Fibroblast of lung (primary cell): ENCODE data around the gene SSTR5. TPM values are rescaled to one million over a fixed set of nuclear protein-coding genes. Genes with fewer than 3 reads are reported as not detected.

Experiments
- DNase-seq, 2 donors: peaks; one replicate each; pipeline versions ENCODE4 v3.0.0 to v3.0.0-alpha.2; 2010; ENCODE audit warnings: low read depth in 2 of 2
- H2AFZ ChIP-seq: 2 replicates; pipeline ENCODE4 v1.5.1; 2012; ENCODE audit warnings: low read length, control low read depth, inconsistent platforms
- H3K27ac ChIP-seq: 2 replicates; pipeline ENCODE4 v1.5.1; 2011; ENCODE audit warnings: low read length, control low read depth; ENCODE audit not compliant: insufficient read depth
- H3K27me3 ChIP-seq: 2 replicates; pipeline ENCODE4 v1.5.1; 2011; ENCODE audit warnings: mild to moderate bottlenecking, low read length; ENCODE audit not compliant: control insufficient read depth, insufficient read depth
- H3K36me3 ChIP-seq: 2 replicates; pipeline ENCODE4 v1.5.1; 2011; ENCODE audit warnings: low read length; ENCODE audit not compliant: control insufficient read depth, insufficient read depth
- H3K4me1 ChIP-seq: 2 replicates; pipeline ENCODE4 v1.5.1; 2011; ENCODE audit warnings: low read length; ENCODE audit not compliant: control insufficient read depth, insufficient read depth; ENCODE audit errors: extremely low read depth
- H3K4me2 ChIP-seq: 2 replicates; pipeline ENCODE4 v1.5.1; 2011; ENCODE audit warnings: low read length, control low read depth; ENCODE audit not compliant: insufficient read depth; ENCODE audit errors: extremely low read depth
- H3K4me3 ChIP-seq, 4 experiments: fragments of 200-600 bp in 1 of 4; sonication (generic) in 1 of 4; replicated peaks in 1 of 4; 2 replicates each; pipeline ENCODE4 v1.5.1; 2011 to 2016; ENCODE audit warnings: low read length in 4 of 4, low read depth in 3 of 4, mild to moderate bottlenecking in 3 of 4, control low read depth in 2 of 4, inconsistent platforms in 1 of 4, mixed read lengths in 1 of 4; ENCODE audit not compliant: insufficient read depth in 1 of 4; ENCODE audit errors: control extremely low read depth in 1 of 4
- H3K79me2 ChIP-seq: 2 replicates; pipeline ENCODE4 v1.5.1; 2012; ENCODE audit warnings: mild to moderate bottlenecking, low read length, inconsistent platforms; ENCODE audit not compliant: control insufficient read depth, insufficient read depth
- H3K9ac ChIP-seq: 2 replicates; pipeline ENCODE4 v1.5.1; 2011; ENCODE audit warnings: mild to moderate bottlenecking, low read length, control low read depth; ENCODE audit not compliant: insufficient read depth
- H3K9me3 ChIP-seq: 2 replicates; pipeline ENCODE4 v1.5.1; 2012; ENCODE audit warnings: low read depth, low read length; ENCODE audit not compliant: control insufficient read depth, insufficient read depth
- H4K20me1 ChIP-seq: 2 replicates; pipeline ENCODE4 v1.5.1; 2011; ENCODE audit warnings: low read length; ENCODE audit not compliant: control insufficient read depth, insufficient read depth; ENCODE audit errors: extremely low read depth
- EZH2 ChIP-seq: IDR thresholded peaks from 2 replicates; pipeline ENCODE4 v1.5.1; 2012; ENCODE audit warnings: low read length, control low read depth, mild to moderate bottlenecking; ENCODE audit errors: missing control alignments
- polyA plus RNA-seq, 2 donors: library from polyadenylated mRNA; depleted of rRNA in 1 of 2; stranded (reverse) in 1 of 2; unstranded in 1 of 2; fragments of >200 nt; gene quantifications; 2 replicates each; pipeline ENCODE4 v1.2.1, GENCODE V29; 2011 to 2012; ENCODE audit warnings: missing spikeins in 1 of 2
- total RNA-seq: library from RNA; depleted of rRNA; stranded (reverse); fragments of >200 nt; gene quantifications from 2 replicates; pipeline ENCODE4 v1.2.1, GENCODE V29; 2014
- TF ChIP-seq, protein P1 (sequence below), 2 donors: IDR thresholded peaks in 1 of 2; conservative IDR thresholded peaks in 1 of 2; 1 replicate in 1 of 2; 2 replicates in 1 of 2; pipeline ENCODE4 v1.5.1; 2011 to 2012; ENCODE audit warnings: low read length in 2 of 2, control low read depth in 1 of 2, inconsistent platforms in 1 of 2, low read depth in 1 of 2, mild to moderate bottlenecking in 1 of 2

Gene SSTR5
- total and polyA plus RNA-seq, 2 donors (not counting 1 experiment from before 2014, with no cell fraction given): not detected

DNA sequence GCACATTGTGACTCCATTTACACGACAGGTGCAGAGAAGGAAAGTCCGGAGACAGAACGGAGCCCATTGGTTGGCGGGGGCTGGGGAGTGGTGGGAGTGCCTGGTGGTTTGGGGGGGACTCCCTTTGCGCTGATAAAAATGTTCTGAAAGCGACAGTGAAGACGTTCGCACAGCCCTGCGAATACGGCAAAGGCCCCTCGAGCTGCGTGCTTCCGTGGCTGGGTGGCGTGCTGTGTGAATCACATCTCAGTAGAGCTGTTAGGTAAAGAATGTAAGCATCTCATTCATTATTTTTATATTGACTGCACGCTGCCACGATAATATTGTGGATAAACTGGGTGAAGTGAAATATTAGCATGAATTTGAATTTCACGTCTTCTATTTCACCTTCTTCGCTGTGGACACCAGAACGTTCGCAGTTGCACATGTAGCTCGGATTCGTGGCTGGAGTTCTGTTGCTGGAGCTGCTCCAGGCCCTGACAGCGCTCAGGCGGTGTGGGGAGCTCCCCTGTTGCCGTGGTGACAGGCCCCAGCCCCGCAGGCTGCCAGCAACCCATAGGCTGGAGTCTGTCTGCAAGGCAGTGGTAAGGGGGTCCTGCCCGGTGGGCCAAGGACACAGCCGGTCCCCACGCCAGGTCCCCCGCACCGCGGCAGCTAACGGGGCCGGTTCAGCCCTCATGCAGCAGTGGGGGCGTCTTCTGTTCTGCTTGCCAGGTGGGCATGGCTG, 46.3 kb upstream of the SSTR5 start:
- Histone ChIP-seq H3K4me1 (no peaks in the 10 kb centered on the region), H4K20me1 (no peaks in the 10 kb centered on the region), H3K27ac (no peak overlapping the region), H3K9ac (no peak overlapping the region), H3K79me2 (no peaks in the 10 kb centered on the region), H3K4me2 (no peak overlapping the region), H3K36me3 (no peaks in the 10 kb centered on the region), H3K4me3 (no peak overlapping the region), H3K27me3 (no peaks in the 10 kb centered on the region), H3K9me3 (no peaks in the 10 kb centered on the region), H2AFZ (no peak overlapping the region)
- no peak for TF ChIP-seq EZH2
- TF ChIP-seq, protein P1, sequence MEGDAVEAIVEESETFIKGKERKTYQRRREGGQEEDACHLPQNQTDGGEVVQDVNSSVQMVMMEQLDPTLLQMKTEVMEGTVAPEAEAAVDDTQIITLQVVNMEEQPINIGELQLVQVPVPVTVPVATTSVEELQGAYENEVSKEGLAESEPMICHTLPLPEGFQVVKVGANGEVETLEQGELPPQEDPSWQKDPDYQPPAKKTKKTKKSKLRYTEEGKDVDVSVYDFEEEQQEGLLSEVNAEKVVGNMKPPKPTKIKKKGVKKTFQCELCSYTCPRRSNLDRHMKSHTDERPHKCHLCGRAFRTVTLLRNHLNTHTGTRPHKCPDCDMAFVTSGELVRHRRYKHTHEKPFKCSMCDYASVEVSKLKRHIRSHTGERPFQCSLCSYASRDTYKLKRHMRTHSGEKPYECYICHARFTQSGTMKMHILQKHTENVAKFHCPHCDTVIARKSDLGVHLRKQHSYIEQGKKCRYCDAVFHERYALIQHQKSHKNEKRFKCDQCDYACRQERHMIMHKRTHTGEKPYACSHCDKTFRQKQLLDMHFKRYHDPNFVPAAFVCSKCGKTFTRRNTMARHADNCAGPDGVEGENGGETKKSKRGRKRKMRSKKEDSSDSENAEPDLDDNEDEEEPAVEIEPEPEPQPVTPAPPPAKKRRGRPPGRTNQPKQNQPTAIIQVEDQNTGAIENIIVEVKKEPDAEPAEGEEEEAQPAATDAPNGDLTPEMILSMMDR (conservative IDR thresholded peaks at IDR 0.05 in 1 of 2, IDR thresholded peaks at IDR 0.05 in 1 of 2; ENCODE audit: low read depth in 1 of 2, low read length in 2 of 2): no peak
- no peak for DNase-seq

DNA sequence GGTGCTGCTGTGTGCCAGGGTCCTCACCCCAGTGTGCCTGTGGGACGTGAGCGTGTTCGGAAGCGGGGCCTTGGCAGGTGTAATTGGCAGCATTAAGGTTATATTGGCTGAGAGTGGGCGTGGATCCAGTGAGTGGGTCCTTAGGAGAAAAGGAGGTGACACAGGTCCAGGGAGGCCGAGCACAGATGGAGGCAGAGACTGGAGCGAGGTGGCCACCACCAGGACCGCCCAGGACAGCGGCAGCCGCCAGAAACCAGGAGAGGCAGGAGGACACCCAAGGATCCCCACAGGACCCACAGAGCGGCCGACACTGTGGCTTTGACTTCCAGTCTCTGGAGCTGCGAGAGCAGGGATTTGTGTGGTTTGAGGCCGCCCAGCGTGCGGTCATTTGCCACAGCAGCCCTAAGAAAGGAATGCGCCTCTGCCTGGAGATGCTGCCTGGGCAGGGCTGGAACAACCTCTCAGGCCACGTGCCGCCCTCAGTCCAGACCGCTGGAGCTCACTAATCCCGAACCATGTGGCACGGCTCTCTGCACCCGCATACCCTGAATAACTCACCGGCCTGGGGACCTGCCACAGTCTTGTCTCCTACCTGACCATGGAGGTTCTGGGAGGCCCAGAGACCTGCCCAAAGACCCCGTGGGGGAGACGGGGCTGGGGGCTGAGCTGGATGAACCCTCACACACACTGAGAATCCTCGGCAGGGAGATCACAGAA, 45.6 kb upstream of the SSTR5 start:
- DNase-seq: peak in 1 of 2 donors; percentile 18
- Histone ChIP-seq H3K4me3 (no peak overlapping the region), H2AFZ (no peak overlapping the region), H3K27me3 (no peaks in the 10 kb centered on the region), H3K27ac (no peak overlapping the region), H3K9ac (no peak overlapping the region), H3K79me2 (no peaks in the 10 kb centered on the region), H3K4me2 (no peak overlapping the region), H3K36me3 (no peaks in the 10 kb centered on the region), H4K20me1 (no peaks in the 10 kb centered on the region), H3K4me1 (no peaks in the 10 kb centered on the region), H3K9me3 (no peaks in the 10 kb centered on the region)
- no peak for TF ChIP-seq EZH2
- TF ChIP-seq, protein P1 (conservative IDR thresholded peaks at IDR 0.05 in 1 of 2, IDR thresholded peaks at IDR 0.05 in 1 of 2; ENCODE audit: low read depth in 1 of 2, low read length in 2 of 2): no peak

DNA sequence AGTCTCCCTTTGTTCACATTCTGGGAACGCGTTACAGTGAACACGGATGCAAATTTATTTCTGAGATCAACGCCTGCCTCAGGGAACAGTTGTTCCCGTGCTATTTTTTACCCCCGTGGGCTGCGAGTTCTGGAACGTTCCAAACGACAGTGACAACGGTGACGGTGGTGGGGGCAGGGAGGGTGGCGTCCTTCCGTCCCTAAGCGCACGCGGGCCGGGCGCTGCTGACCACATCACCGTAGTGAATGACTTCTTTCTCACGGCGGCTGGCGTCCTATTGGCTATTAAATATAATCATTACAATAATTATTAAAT, 45.1 kb upstream of the SSTR5 start:
- no peak for TF ChIP-seq EZH2
- TF ChIP-seq, protein P1 (conservative IDR thresholded peaks at IDR 0.05 in 1 of 2, IDR thresholded peaks at IDR 0.05 in 1 of 2; ENCODE audit: low read depth in 1 of 2, low read length in 2 of 2): no peak
- no peak overlapping the region for H2AFZ ChIP-seq
- no peaks in the 10 kb centered on the region for H3K9me3 ChIP-seq
- H3K27ac ChIP-seq: no peak overlapping the region
- no peaks in the 10 kb centered on the region for H3K27me3 ChIP-seq
- no peaks in the 10 kb centered on the region for H3K36me3 ChIP-seq
- H3K9ac ChIP-seq: no peak overlapping the region
- H3K4me2 ChIP-seq: no peak overlapping the region
- H3K4me3 ChIP-seq: no peak overlapping the region
- no peak for DNase-seq
- no peaks in the 10 kb centered on the region for H3K4me1 ChIP-seq
- H3K79me2 ChIP-seq: no peaks in the 10 kb centered on the region
- no peaks in the 10 kb centered on the region for H4K20me1 ChIP-seq
